ENCODE measurements around the gene SULT2B1.

- TF ChIP-seq, protein P1, sequence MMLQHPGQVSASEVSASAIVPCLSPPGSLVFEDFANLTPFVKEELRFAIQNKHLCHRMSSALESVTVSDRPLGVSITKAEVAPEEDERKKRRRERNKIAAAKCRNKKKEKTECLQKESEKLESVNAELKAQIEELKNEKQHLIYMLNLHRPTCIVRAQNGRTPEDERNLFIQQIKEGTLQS (IDR thresholded peaks at IDR 0.05): no peak
- TF ChIP-seq, protein P2, sequence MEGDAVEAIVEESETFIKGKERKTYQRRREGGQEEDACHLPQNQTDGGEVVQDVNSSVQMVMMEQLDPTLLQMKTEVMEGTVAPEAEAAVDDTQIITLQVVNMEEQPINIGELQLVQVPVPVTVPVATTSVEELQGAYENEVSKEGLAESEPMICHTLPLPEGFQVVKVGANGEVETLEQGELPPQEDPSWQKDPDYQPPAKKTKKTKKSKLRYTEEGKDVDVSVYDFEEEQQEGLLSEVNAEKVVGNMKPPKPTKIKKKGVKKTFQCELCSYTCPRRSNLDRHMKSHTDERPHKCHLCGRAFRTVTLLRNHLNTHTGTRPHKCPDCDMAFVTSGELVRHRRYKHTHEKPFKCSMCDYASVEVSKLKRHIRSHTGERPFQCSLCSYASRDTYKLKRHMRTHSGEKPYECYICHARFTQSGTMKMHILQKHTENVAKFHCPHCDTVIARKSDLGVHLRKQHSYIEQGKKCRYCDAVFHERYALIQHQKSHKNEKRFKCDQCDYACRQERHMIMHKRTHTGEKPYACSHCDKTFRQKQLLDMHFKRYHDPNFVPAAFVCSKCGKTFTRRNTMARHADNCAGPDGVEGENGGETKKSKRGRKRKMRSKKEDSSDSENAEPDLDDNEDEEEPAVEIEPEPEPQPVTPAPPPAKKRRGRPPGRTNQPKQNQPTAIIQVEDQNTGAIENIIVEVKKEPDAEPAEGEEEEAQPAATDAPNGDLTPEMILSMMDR (IDR thresholded peaks at IDR 0.05; ENCODE audit: low read depth, low read length, missing input control): no peak
- no peak for TF ChIP-seq FOXA2 (IDR thresholded peaks at IDR 0.05)
Observed at GRCh38 chr19:48569814-48570213, 17.8 kb downstream of the SULT2B1 start.

Data from liver (tissue), 3 donors.